Measurements from ENCODE around the gene NRP2. TPM values are rescaled to one million over a fixed set of nuclear protein-coding genes. Genes with fewer than 3 reads are reported as not detected.

Gene NRP2
- total and polyA plus RNA-seq, 4 experiments from 2014 or later = 1.1 to 2.1 TPM; not detected in 2

DNA sequence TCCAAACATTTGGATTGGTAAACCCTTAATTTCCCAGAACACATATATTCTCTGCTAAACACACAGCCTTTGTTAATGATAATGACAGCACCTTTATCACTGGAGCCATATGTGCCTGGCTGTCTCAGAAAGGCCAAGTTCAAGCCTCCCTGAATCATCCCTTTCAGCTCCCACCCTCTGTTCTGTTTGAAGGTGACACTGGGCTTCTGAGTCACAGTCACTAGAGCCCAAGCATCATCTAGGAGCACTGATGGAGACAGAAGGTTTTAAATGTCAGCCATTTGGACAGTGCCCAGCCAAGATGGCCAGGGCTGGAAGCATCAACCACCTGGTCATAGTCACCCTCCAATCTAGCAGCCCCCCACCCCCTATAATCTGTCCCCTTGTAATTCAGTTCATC, 80.6 kb downstream of the NRP2 start:
- Histone ChIP-seq H3K36me3 (ENCODE audit: insufficient read depth, low read length) (no peaks in the 10 kb centered on the region), H3K27me3 (ENCODE audit: insufficient read depth, low read length) (no peaks in the 10 kb centered on the region), H3K9me3 (ENCODE audit: control insufficient read depth in 1 of 2, low read length in 2 of 2) (no peaks in the 10 kb centered on the region), H3K4me3 (ENCODE audit: low read length in 2 of 2) (no peak overlapping the region), H3K4me1 (ENCODE audit: insufficient read depth, low read length) (no peaks in the 10 kb centered on the region), H3K27ac (ENCODE audit: low read depth, low read length) (no peak overlapping the region)
- Mint-ChIP-seq H3K4me1 (peaks cover 0 to 12% (median 3%) of the 10 kb centered on the region in 4 donors), H3K27me3 (peaks cover 27 to 28% of the 10 kb centered on the region in 2 donors), H3K9me3 (peaks cover 0 to 1% (median 0%) of the 10 kb centered on the region in 8 donors), H3K4me3 (no peak overlapping the region), H3K36me3 (no peaks in the 10 kb centered on the region), H3K27ac (no peak overlapping the region)
- DNase-seq = no peak
- intact Hi-C loops (cut with micrococcal nuclease) = no loop called here
- CTCF ChIA-PET (ENCODE audit: partially characterized antibody) = no interaction called here
- POLR2A ChIA-PET (ENCODE audit: partially characterized antibody) = no interaction called here

- no peaks in the 10 kb centered on the region for H3K4me1 ChIP-seq (ENCODE audit: insufficient read depth, low read length)
- no peak overlapping the region for H3K4me3 ChIP-seq (ENCODE audit: low read length in 2 of 2)
- peak in 3 of 5 donors; percentile 7 to 39 (median 13) for DNase-seq
- intact Hi-C loops (cut with micrococcal nuclease) = no loop called here
- Mint-ChIP-seq H3K27ac (peak overlapping the region in 5 of 7 donors; percentile 17 to 54 (median 44)), H3K9me3 (peaks cover 0 to 1% (median 0%) of the 10 kb centered on the region in 8 donors), H3K4me3 (peak overlapping the region in 1 of 8 donors; percentile 38), H3K36me3 (no peaks in the 10 kb centered on the region), H3K27me3 (peaks cover 27 to 30% of the 10 kb centered on the region in 2 donors), H3K4me1 (peaks cover 0 to 12% (median 3%) of the 10 kb centered on the region in 4 donors)
- no peak overlapping the region for H3K27ac ChIP-seq (ENCODE audit: low read depth, low read length)
- ChIA-PET POLR2A (ENCODE audit: partially characterized antibody) (no interaction called here), CTCF (ENCODE audit: partially characterized antibody) (no interaction called here)
- no peaks in the 10 kb centered on the region for H3K9me3 ChIP-seq (ENCODE audit: control insufficient read depth in 1 of 2, low read length in 2 of 2)
- no peaks in the 10 kb centered on the region for H3K27me3 ChIP-seq (ENCODE audit: insufficient read depth, low read length)
- H3K36me3 ChIP-seq (ENCODE audit: insufficient read depth, low read length) = no peaks in the 10 kb centered on the region
Observed at GRCh38 chr2:205763708-205764211, 81.5 kb downstream of the NRP2 start.

- no peaks in the 10 kb centered on the region for H3K36me3 Mint-ChIP-seq
- Histone ChIP-seq H3K27me3 (ENCODE audit: insufficient read depth, low read length) (no peaks in the 10 kb centered on the region), H3K9me3 (ENCODE audit: control insufficient read depth in 1 of 2, low read length in 2 of 2) (no peaks in the 10 kb centered on the region), H3K36me3 (ENCODE audit: insufficient read depth, low read length) (no peaks in the 10 kb centered on the region), H3K4me1 (ENCODE audit: insufficient read depth, low read length) (no peaks in the 10 kb centered on the region), H3K4me3 (ENCODE audit: low read length in 2 of 2) (no peak overlapping the region), H3K27ac (ENCODE audit: low read depth, low read length) (no peak overlapping the region)
- no peak for DNase-seq
- intact Hi-C loops (cut with micrococcal nuclease) = no loop called here
- H3K9me3 Mint-ChIP-seq = peaks cover 0 to 1% (median 0%) of the 10 kb centered on the region in 8 donors
- H3K4me3 Mint-ChIP-seq = peak overlapping the region in 1 of 8 donors; percentile 14
- ChIA-PET CTCF (ENCODE audit: partially characterized antibody) (interaction anchor here (0.9 to 1.6 kb wide), 2 partner anchors 11 kb away, joined by 3 to 4 read pairs; no protein-coding TSS in a partner anchor), POLR2A (ENCODE audit: partially characterized antibody) (no interaction called here)
- H3K27ac Mint-ChIP-seq = peak overlapping the region in 3 of 7 donors; percentile 17 to 44 (median 33)
- H3K4me1 Mint-ChIP-seq = peaks cover 0 to 12% (median 3%) of the 10 kb centered on the region in 4 donors
- H3K27me3 Mint-ChIP-seq = peaks cover 27 to 33% of the 10 kb centered on the region in 2 donors
Observed at GRCh38 chr2:205764270-205764746, 82.0 kb downstream of the NRP2 start.

DNA sequence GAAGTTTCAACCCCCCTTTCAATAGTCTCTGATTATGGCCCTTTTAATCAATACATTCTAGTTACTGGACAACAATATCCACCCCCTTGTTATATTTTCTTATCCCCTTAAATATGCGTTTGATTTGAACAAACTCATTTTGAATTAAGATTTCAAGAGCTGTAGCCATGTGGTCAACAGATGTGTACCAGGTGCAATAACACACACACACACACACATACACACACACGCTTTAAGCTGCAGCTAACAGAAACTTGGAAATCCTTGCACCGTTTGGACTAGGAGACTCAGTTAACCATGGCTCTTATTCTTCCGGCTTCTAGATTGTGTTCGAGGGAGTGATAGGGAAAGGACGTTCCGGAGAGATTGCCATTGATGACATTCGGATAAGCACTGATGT, 82.8 kb downstream of the NRP2 start:
- POLR2A ChIA-PET (ENCODE audit: partially characterized antibody) = no interaction called here
- no peak overlapping the region for H3K4me3 Mint-ChIP-seq

DNA sequence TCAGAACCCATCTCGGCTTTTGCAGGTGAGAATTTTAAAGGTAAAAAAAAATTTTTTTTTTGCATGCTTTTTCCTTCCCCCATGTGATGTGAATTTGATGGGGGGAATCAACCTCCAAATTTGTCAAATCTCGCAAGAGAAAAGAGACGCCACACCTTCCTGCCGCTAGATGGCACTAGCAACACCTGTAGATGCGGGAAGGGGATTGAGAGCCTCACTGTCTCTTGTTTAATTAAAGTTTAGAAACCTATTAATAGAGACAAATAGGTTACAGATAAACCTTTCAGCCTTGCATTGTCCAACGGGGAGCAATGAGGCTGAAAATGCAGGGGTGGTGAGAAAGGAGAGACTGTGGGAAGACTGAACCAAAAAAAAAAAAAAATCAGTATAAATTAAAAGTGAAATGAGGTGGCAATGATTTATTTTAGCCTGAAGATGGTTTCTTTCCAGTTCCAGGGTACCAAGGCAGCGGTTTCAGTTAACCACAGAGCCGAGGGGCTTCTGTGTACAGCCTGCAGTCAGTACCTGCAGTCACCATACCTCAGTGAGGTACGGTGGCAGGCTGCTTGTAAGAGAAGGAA, 84.6 kb downstream of the NRP2 start:
- intact Hi-C loops (cut with micrococcal nuclease) = loop anchor here (2.0 to 5.0 kb wide), 4 partner anchors 160 to 1658 kb away; no protein-coding TSS in a partner anchor
- ChIA-PET CTCF (ENCODE audit: partially characterized antibody) (interaction anchor here (1.2 kb wide), 1 partner anchor 10 kb away, joined by 3 read pairs; no protein-coding TSS in a partner anchor), POLR2A (ENCODE audit: partially characterized antibody) (no interaction called here)
- no peaks in the 10 kb centered on the region for H3K27me3 ChIP-seq (ENCODE audit: insufficient read depth, low read length)
- peaks cover 0 to 1% (median 0%) of the 10 kb centered on the region in 8 donors for H3K9me3 Mint-ChIP-seq
- H3K4me1 Mint-ChIP-seq = peaks cover 0 to 15% (median 3%) of the 10 kb centered on the region in 4 donors
- no peak overlapping the region for H3K4me3 ChIP-seq (ENCODE audit: low read length in 2 of 2)
- H3K4me1 ChIP-seq (ENCODE audit: insufficient read depth, low read length) = no peaks in the 10 kb centered on the region
- H3K27ac ChIP-seq (ENCODE audit: low read depth, low read length) = no peak overlapping the region
- H3K27ac Mint-ChIP-seq = peak overlapping the region in 1 of 7 donors; percentile 23
- H3K9me3 ChIP-seq (ENCODE audit: control insufficient read depth in 1 of 2, low read length in 2 of 2) = no peaks in the 10 kb centered on the region
- H3K36me3 ChIP-seq (ENCODE audit: insufficient read depth, low read length) = no peaks in the 10 kb centered on the region
- H3K27me3 Mint-ChIP-seq = peaks cover 27 to 35% of the 10 kb centered on the region in 2 donors
- peak overlapping the region in 1 of 8 donors; percentile 17 for H3K4me3 Mint-ChIP-seq
- H3K36me3 Mint-ChIP-seq = no peaks in the 10 kb centered on the region
- DNase-seq = peak in 4 of 5 donors; percentile 13 to 32 (median 22)

More for the DNA sequence above, 82.8 kb downstream of the NRP2 start:
- Histone ChIP-seq H3K4me1 (ENCODE audit: insufficient read depth, low read length) (no peaks in the 10 kb centered on the region), H3K27ac (ENCODE audit: low read depth, low read length) (no peak overlapping the region), H3K36me3 (ENCODE audit: insufficient read depth, low read length) (no peaks in the 10 kb centered on the region), H3K9me3 (ENCODE audit: control insufficient read depth in 1 of 2, low read length in 2 of 2) (no peaks in the 10 kb centered on the region), H3K27me3 (ENCODE audit: insufficient read depth, low read length) (no peaks in the 10 kb centered on the region), H3K4me3 (ENCODE audit: low read length in 2 of 2) (no peak overlapping the region)
- H3K9me3 Mint-ChIP-seq = peaks cover 0 to 1% (median 0%) of the 10 kb centered on the region in 8 donors
- peaks cover 26 to 36% of the 10 kb centered on the region in 2 donors for H3K27me3 Mint-ChIP-seq
- no peak overlapping the region for H3K27ac Mint-ChIP-seq
- intact Hi-C loops (cut with micrococcal nuclease) = loop anchor here (5.0 kb wide), 2 partner anchors 162 to 182 kb away; no protein-coding TSS in a partner anchor
- peaks cover 0 to 15% (median 3%) of the 10 kb centered on the region in 4 donors for H3K4me1 Mint-ChIP-seq
- no peaks in the 10 kb centered on the region for H3K36me3 Mint-ChIP-seq
- no peak for DNase-seq
- CTCF ChIA-PET (ENCODE audit: partially characterized antibody) = interaction anchor here (0.9 to 1.6 kb wide), 2 partner anchors 10 to 12 kb away, joined by 3 to 4 read pairs; no protein-coding TSS in a partner anchor

DNA sequence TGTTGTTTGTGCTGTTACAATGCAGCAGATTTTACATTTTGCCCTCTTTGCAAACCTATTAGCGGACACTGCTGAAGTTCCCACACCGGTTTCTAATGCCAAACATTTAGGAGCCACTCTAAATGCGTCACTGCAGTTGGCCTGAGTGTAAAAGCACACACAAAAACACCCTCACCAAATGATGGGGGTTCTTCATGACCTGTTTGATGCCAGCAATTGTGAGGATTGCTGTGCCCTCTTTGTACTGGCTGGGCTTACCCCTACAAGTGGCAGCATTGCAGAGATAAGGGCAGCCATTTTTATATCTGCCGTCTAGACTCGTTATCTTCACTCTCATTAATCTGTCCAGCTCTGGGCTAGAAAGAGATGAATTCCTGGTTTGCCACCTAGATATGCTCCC, 85.3 kb downstream of the NRP2 start:
- no peak overlapping the region for H3K27ac Mint-ChIP-seq
- H3K27ac ChIP-seq (ENCODE audit: low read depth, low read length) = no peak overlapping the region
- H3K4me1 Mint-ChIP-seq = peaks cover 0 to 15% (median 3%) of the 10 kb centered on the region in 4 donors
- no peaks in the 10 kb centered on the region for H3K27me3 ChIP-seq (ENCODE audit: insufficient read depth, low read length)
- intact Hi-C loops (cut with micrococcal nuclease) = loop anchor here (2.0 to 5.0 kb wide), 4 partner anchors 160 to 1659 kb away; no protein-coding TSS in a partner anchor
- POLR2A ChIA-PET (ENCODE audit: partially characterized antibody) = no interaction called here
- H3K9me3 ChIP-seq (ENCODE audit: control insufficient read depth in 1 of 2, low read length in 2 of 2) = no peaks in the 10 kb centered on the region
- H3K4me3 Mint-ChIP-seq = no peak overlapping the region
- no peak overlapping the region for H3K4me3 ChIP-seq (ENCODE audit: low read length in 2 of 2)
- CTCF ChIA-PET (ENCODE audit: partially characterized antibody) = interaction anchor here (0.8 to 1.2 kb wide), 4 partner anchors 9 to 887 kb away, joined by 3 read pairs; no protein-coding TSS in a partner anchor
- H3K36me3 ChIP-seq (ENCODE audit: insufficient read depth, low read length) = no peaks in the 10 kb centered on the region
- H3K36me3 Mint-ChIP-seq = no peaks in the 10 kb centered on the region
- no peaks in the 10 kb centered on the region for H3K4me1 ChIP-seq (ENCODE audit: insufficient read depth, low read length)
- no peak for DNase-seq
- peaks cover 27 to 32% of the 10 kb centered on the region in 2 donors for H3K27me3 Mint-ChIP-seq
- H3K9me3 Mint-ChIP-seq = peaks cover 0 to 1% (median 0%) of the 10 kb centered on the region in 8 donors

DNA sequence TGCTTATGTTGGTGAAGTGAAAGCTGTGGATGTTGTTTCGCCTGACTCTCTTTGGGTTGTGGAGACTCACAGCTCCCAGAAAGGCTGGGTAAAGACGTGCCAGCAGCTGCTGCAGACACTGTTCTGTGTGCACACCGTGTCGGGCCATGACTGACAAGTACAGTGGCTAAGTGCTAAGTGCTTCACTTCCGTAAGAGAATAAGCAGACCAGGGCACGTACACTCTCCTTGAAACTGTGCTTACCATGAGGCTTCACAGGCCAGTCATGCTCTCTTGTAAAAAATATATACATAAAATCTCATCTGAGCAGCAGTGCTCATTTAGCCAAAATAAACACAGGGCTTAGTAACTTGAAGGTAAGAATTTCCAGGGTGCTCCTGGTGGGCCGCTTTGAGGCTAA, 86.0 kb downstream of the NRP2 start:
- Histone ChIP-seq H3K36me3 (ENCODE audit: insufficient read depth, low read length) (no peaks in the 10 kb centered on the region), H3K27me3 (ENCODE audit: insufficient read depth, low read length) (no peaks in the 10 kb centered on the region), H3K4me3 (ENCODE audit: low read length in 2 of 2) (no peak overlapping the region), H3K27ac (ENCODE audit: low read depth, low read length) (no peak overlapping the region), H3K9me3 (ENCODE audit: control insufficient read depth in 1 of 2, low read length in 2 of 2) (no peaks in the 10 kb centered on the region), H3K4me1 (ENCODE audit: insufficient read depth, low read length) (no peaks in the 10 kb centered on the region)
- Mint-ChIP-seq H3K4me1 (peaks cover 0 to 15% (median 3%) of the 10 kb centered on the region in 4 donors), H3K36me3 (no peaks in the 10 kb centered on the region), H3K27me3 (peaks cover 29 to 32% of the 10 kb centered on the region in 2 donors), H3K4me3 (no peak overlapping the region), H3K9me3 (no peaks in the 10 kb centered on the region), H3K27ac (no peak overlapping the region)
- ChIA-PET CTCF (ENCODE audit: partially characterized antibody) (interaction anchor here (0.7 to 1.2 kb wide), 5 partner anchors 8 to 887 kb away, joined by 3 read pairs; no protein-coding TSS in a partner anchor), POLR2A (ENCODE audit: partially characterized antibody) (no interaction called here)
- DNase-seq = no peak
- intact Hi-C loops (cut with micrococcal nuclease) = loop anchor here (5.0 kb wide), 2 partner anchors 159 to 179 kb away; no protein-coding TSS in a partner anchor
